Astrocyte of the cerebellum (primary cell): ENCODE measurements around the gene PIEZO1.
A peak's percentile ranks its signal among the peaks of the same experiment; 100 is the strongest.

Experiments
- DNase-seq: peaks from one replicate; pipeline ENCODE4 v3.0.0-alpha.2; 2011; ENCODE audit warnings: low read depth
- H3K4me3 ChIP-seq: 2 replicates; pipeline ENCODE4 v1.5.1; 2011; ENCODE audit warnings: mild to moderate bottlenecking, low read depth, low read length, moderate library complexity
- CTCF ChIP-seq: IDR thresholded peaks from 2 replicates; pipeline ENCODE4 v1.5.1; 2012; ENCODE audit warnings: low read length, low read depth, moderate library complexity, mild to moderate bottlenecking; ENCODE audit errors: missing control alignments
- in situ Hi-C: cut with HindIII; loops from 2 replicates; pipeline ENCODE4 v1.10.0; 2017; ENCODE audit warnings: low sequenced_read_pairs

PIEZO1 gene

GRCh38 chr16:88803264-88803987 is 18.4 kb upstream of the PIEZO1 start, which contains the start of gene CDT1:
TSS of gene CDT1 (plus strand) at chr16:88803789. CDS start at chr16:88803832, 43 bp downstream.
- in situ Hi-C loops: no loop called here
- no peak for TF ChIP-seq CTCF
- no peak for DNase-seq
- H3K4me3 ChIP-seq: peak within 1 kb of the TSS; percentile 53

- TF ChIP-seq CTCF: no peak
- no peak for DNase-seq
- in situ Hi-C loops: no loop called here
- no peak overlapping the region for H3K4me3 ChIP-seq
Measured at GRCh38 chr16:88800277-88800592, 15.2 kb upstream of the PIEZO1 start.

GRCh38 chr16:88799569-88800276 is 14.7 kb upstream of the PIEZO1 start:
- in situ Hi-C loops: no loop called here
- DNase-seq: no peak
- TF ChIP-seq CTCF: no peak

GRCh38 chr16:88798772-88799455 is 13.9 kb upstream of the PIEZO1 start:
- in situ Hi-C loops: no loop called here
- DNase-seq: no peak
- no peak overlapping the region for H3K4me3 ChIP-seq
- TF ChIP-seq CTCF: no peak

More at GRCh38 chr16:88799569-88800276, 14.7 kb upstream of the PIEZO1 start:
- no peak overlapping the region for H3K4me3 ChIP-seq

- no peak overlapping the region for H3K4me3 ChIP-seq
- in situ Hi-C loops: no loop called here
- TF ChIP-seq CTCF: no peak
- DNase-seq: no peak
Measured at GRCh38 chr16:88798073-88798472, 13.1 kb upstream of the PIEZO1 start.

- in situ Hi-C loops: no loop called here
- no peak for DNase-seq
- no peak overlapping the region for H3K4me3 ChIP-seq
- no peak for TF ChIP-seq CTCF
Measured at GRCh38 chr16:88796278-88796677, 11.3 kb upstream of the PIEZO1 start.
